Peyer's patch (tissue), 4 donors: ENCODE data around the gene TOX3.

Experiments
- CTCF ChIP-seq, 6 experiments: fragments of 450-650 bp in 4 of 6; fragments of 200-600 bp in 2 of 6; sonication (generic) in 1 of 6; IDR thresholded peaks; one replicate each; pipeline ENCODE4 v1.5.1; 2017 to 2019; ENCODE audit warnings: antibody characterized with exemption in 6 of 6, mild to moderate bottlenecking in 3 of 6, moderate library complexity in 1 of 6
- POLR2A ChIP-seq, 2 donors: fragments of 450-650 bp; IDR thresholded peaks; one replicate each; pipeline ENCODE4 v1.5.1; 2017; ENCODE audit warnings: antibody characterized with exemption in 2 of 2, mild to moderate bottlenecking in 2 of 2, moderate library complexity in 2 of 2

DNA sequence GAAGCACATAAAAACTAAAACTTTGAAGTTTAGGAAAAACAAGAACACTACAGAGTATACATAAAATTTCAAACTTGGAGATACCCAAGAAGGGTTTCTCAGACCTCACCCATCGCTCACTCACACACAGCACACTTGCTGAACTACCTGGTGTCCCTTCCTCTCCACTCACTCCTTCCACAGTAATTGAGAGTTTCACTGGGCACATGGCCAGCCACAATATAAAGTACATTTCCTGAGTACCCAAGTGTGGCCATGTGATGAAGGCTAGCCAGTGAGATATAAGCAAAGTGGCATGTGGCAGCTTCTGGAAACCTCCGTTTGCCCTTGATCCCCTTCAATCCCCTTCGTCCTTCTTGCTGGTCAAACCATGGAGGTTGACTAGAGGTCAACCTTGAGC lies 11.9 kb downstream of the TOX3 start:
- TF ChIP-seq CTCF (IDR thresholded peaks at IDR 0.05): no peak
- no peak for TF ChIP-seq POLR2A (IDR thresholded peaks at IDR 0.05)
